Kasumi-1 (cell line): ENCODE measurements around the gene LPIN3.

Experiments
- DNase-seq, 2 experiments: peaks; one replicate each; lab custom pipeline; 2025; lab: John Stamatoyannopoulos, UW

Gene LPIN3

DNA sequence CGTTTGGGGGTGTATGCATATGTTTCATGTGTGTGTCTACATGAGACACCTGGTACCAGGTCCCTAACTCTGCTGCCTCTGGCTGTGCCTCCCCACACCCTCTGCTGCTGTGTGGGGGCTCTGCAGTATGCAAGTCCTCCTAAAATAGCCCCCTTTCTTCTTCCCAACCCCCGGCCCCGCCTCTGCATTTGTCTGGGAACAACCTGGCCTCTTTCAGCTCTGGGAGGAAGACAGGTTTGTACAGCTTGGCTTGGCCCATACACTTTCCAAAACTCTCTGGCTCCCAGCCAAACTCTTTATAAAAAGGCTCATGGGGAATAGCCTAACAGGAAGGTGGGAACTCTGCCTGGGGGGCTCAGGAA is 53.1 kb downstream of the LPIN3 start:
- no peak for DNase-seq

DNA sequence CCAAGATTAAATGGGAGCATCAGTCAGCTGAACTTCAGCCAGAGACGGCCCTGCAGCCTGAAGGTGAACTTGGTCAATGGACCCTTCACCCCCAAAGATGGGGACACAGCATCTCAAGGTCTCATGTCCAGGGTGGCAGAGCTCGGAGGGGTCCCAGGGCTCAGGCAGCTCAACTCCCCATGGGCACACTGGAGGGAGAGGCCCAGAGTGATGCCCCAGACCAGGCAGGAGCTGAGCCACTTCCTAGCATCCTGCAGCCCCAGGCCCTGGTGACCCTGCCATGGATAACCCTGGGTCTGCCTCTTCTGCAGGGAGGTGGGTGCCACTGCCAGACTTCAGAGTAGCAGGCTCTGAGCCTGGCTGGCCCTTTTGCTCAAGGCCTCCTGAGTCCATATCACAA is 53.5 kb downstream of the LPIN3 start:
- no peak for DNase-seq

DNA sequence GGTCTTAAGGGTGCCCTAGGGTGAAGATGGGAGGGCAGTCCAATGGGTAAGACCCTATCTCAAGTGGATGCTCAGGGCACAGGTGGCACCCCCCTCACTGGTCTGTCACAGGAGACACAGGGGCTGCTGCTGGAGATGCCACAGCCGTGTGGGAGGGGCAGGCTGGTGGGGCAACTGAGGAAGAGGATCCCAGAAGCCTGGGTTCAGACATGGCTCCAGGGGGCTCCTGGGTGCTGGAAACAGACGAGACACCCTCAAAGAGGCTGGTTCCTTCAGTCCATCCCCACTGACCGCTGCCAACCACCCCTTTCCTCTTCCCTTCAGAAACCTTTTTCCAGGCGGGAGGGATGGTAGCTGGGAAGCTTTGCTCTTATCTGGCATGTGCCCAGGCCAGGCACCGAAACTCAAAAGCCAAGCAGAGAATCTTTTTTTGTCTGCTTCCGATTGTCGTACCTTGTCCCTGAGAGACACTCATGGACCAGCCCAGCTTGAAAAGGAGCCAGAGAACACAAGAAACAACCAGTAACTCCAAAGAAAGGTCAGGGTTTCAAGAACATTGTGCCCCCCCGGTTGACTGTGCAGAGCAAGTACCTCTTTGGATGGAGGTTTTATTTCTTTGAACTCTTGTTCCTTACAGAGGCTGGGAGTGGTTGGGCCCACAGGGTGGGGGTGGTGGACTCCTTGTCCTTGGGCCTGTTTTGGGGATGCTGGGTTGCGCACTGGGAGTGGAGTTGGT is 54.5 kb downstream of the LPIN3 start:
- no peak for DNase-seq

DNA sequence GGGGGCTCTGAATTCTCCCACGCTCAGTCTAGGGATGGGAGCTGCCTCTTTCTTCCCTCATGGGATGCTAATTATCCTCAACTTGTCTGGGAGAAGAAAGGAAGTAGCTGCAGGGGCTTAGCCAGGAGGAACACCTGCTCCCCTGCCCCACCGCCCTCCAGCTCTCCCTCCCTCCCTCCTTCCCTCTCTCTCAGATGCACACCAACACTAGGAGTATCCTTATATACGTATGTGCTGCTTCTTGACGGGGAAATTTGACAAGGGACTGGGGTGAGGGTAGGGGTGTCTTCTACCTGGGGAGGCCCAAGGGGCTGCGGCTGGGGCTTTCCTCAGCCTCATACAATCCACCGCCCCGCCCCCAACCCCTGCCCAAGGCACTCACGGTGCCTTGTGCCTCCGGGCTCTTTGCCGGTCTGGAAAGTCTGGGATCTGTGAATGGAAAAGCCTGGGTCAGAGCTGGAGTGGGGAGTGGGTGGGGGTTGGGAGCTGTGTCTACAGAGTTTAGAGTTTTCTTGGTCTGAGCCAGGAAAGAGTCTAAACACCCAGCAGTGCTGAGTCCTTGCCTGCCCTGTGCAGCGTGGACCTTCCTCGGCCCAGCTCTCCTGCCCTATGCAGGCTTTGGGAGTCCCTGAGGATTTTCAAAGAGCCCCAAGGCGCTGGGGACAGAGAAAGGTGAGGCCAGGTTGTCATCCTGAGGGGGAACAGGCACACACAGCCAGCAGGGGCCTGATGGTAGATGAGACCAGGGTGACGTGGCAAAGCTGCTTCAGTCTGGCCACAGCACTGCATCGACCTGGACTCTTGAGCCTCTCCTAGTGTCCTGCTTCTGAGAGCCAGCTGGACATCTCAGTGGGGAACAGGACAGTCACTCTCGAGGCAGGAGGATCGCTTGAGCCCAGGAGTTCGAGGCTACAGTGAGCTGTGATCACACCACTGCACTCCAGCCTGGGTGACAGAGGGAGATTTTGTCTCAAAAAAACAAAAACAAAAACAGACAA is 55.3 kb downstream of the LPIN3 start:
- DNase-seq, result no peak

DNA sequence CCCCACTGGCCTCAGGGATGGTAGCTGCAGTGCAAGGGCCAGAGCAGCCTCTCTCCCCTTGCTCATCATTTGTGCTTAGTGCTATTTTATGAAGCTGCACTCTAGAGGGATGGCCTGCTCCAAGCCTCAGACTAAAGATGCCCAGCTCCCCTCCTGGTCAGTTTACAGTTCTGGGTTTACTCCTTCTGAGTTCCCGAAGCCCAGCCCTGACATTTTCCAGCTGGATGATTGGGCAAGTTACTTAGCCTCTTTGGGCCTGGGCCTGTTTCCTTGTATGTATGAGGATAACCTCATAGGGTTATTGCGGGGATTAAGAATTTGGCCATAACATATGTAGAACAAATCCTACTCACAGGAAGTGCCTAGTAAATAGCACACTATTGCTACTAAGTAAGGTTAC is 57.8 kb downstream of the LPIN3 start:
- DNase-seq, result no peak

DNA sequence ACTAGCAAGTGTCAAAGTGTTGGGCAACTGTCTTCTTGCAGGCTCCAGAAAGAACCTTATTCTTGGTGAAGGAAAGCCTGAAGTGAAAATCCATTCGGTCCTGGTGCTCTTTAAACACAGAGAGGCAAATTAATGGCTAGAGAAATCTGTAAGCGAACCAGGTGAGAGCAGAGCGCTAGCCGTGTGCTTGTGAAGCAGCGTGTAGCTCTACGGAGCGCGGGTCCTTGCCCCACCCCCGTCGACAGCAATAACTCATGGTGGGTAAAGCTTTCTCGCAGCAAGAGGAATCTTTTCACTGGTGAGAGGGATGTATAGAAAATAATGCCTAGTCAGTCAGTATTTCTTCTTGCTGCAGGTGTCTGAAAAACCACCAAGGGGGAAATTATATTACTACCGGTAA is 63.0 kb downstream of the LPIN3 start:
- DNase-seq, result no peak

DNA sequence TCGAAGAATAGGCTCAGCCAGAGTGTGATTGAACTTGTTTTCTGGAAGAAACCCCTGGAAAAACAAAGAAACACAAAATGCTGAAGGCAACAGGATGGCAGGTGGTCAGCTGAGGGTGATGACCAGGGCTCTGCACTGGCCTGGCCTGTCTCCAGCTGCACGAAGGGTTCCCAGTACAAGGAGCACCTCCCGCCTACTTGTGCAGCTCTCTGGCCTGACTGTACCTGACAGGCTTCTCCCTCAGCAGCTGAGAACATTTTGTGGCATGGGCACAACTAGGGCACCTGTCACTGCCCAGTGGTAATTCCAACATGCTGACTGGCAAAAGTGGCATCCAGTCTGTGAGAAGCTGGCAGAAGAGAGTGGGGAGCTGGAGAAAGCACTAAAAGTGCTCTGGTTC is 64.8 kb downstream of the LPIN3 start:
- DNase-seq, result no peak

DNA sequence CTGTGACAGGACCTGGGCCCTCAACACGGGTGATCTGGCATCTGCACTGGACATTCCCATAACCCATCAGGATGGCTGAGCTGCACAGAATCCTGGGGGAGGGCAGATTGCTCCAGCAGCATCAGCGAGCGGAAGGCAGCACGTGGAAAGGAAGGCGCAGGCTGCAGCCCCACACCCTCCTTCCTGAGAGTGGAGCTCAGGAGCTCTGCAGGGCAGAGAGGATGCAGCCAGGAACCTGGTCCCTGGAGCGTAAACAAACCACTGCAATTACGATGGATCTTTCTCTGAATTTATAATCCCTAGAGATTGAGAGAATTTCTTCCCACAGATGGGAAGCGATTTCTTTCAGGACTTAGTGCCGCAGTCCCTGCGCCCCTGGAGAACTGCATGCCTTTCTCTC is 65.7 kb downstream of the LPIN3 start:
- no peak for DNase-seq

DNA sequence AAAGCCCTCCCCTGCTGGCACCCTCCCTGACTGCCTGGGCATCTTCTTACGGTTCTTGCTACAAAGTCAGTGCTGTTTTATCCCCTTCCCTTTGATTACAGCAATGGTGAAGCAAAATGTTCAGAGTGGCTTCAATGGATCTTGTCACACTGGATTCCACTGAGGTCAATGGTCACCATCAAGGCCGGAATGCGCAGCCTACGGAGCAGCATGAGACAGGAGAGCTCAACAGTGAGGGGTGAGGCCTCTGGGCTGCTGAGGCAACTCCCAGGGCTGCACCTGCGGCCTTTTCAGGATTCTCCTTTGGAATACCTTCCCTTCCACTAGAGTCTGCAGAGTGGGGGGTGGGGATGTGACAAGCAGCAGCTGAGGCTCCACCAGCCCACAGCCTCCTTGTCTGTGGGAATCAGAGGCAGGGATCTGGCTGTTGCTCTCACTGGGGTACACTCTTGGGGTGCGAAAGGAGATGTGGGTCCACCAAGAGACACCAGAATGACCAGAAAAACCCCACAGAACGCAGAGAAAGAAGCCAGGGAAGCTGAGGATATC is 66.3 kb downstream of the LPIN3 start:
- no peak for DNase-seq

DNA sequence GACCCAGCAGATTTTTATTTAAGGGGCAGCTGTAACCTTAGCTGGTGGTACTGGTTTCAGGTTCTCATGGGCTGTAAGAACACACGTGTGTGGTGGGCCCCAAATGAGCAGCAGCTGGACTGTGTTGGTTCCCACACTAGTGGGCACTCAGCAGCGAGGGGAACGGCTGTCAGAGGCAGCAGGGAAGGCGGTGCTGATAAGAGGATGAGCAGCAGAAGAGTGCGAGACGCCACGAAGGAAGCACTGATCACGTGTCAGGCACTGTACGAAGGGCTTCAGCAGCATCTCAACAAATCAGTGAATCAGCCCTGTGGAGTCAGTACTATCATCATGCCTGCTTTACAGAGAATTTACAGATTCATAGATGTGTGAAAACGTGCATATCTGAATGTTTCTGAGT is 67.0 kb downstream of the LPIN3 start:
- no peak for DNase-seq

DNA sequence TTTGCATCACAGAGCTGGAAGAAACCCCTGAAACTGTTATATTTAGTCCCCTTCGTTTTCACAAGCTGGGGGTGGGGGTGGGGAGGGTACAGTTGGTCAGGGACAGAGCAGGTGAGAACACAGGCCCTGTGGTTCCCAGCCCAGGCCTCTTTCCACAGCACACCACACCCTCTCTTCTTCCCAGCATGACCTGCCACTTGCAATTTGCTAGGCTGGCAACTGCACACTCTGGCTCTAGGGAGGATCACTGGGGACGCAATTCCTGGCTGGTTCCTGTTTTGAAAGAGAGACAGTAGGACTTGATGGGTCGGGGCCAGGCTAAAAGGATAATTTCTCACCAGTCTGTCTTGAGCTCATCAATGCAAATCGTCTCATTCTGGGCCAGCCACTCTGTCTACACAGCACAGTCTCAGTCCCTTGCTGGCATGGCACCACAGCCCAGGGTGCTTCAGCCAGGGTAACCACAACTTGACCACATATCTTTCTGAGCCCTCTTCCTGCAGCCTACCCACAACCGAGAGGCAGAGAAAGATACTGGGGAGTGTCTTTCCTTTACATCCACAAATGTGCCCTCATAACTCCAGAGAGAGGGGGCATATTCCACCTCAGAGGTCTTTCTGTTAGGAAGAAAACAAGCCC is 67.7 kb downstream of the LPIN3 start:
- peak; percentile 42 to 49 for DNase-seq

DNA sequence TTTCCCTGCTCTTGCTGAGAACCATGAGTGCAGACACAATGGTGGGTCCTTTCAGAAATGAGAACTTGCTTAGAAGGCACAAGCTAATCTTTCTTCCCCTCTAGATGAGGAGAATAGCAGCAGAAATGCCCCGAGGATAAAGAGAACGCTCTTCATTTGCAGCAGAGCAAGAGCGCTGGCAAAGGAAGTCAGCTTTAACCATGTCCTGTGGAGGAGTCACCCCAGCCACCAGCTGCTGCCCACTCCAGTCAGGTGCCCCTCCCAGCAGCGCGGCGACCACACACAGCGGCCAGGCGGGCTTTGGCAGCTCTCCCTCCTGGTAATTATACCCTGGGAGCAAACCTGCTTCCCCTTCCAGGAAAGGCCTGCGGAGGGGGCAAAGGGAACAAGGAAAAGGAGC is 68.4 kb downstream of the LPIN3 start:
- peak; percentile 67 to 75 for DNase-seq
